Lung (tissue), 12 donors: ENCODE results near the gene RNASE2. TPM values are rescaled to one million over a fixed set of nuclear protein-coding genes. Genes with fewer than 3 reads are reported as not detected.
"Not testable (repeated sequence)": the region's sequence is repeated elsewhere in the genome, so short reads cannot be mapped to it uniquely, and the experiment has no call there.

Experiments
- ATAC-seq: fragments of 200-7000 bp; cut with Tn5 transposase; one replicate; pipeline ENCODE4 v1.9.1; 2020; ENCODE audit warnings: moderate number of reproducible peaks; ENCODE audit not compliant: insufficient read depth, low FRiP score
- DNase-seq, 3 donors: peaks; one replicate each; pipeline ENCODE4 v3.0.0-alpha.2; 2013 to 2017
- H3K27ac ChIP-seq, 2 donors: one replicate each; pipeline ENCODE4 v1.5.1; 2013; ENCODE audit warnings: mild to moderate bottlenecking in 2 of 2, moderate library complexity in 2 of 2, control low read depth in 1 of 2, inconsistent platforms in 1 of 2, low read depth in 1 of 2, low read length in 1 of 2
- H3K27me3 ChIP-seq, 3 donors: one replicate each; pipeline ENCODE4 v1.5.1; 2013; ENCODE audit warnings: low read length in 2 of 3; ENCODE audit not compliant: control insufficient read depth in 3 of 3, insufficient read depth in 3 of 3
- H3K36me3 ChIP-seq, 4 donors: one replicate each; pipeline ENCODE4 v1.5.1; 2013; ENCODE audit warnings: low read length in 4 of 4, mild to moderate bottlenecking in 1 of 4, moderate library complexity in 1 of 4; ENCODE audit not compliant: control insufficient read depth in 4 of 4, insufficient read depth in 4 of 4
- H3K4me1 ChIP-seq, 5 donors: one replicate each; pipeline ENCODE4 v1.5.1; 2013; ENCODE audit warnings: low read length in 5 of 5, mild to moderate bottlenecking in 2 of 5, moderate library complexity in 1 of 5; ENCODE audit not compliant: control insufficient read depth in 5 of 5, insufficient read depth in 5 of 5
- H3K4me3 ChIP-seq: one replicate; pipeline ENCODE4 v1.5.1; 2013; ENCODE audit warnings: mild to moderate bottlenecking, control low read depth, moderate library complexity
- H3K9ac ChIP-seq, 2 donors: one replicate each; pipeline ENCODE4 v1.5.1; 2013; ENCODE audit warnings: low read length in 2 of 2, control low read depth in 1 of 2; ENCODE audit not compliant: insufficient read depth in 1 of 2
- H3K9me3 ChIP-seq, 4 donors: one replicate each; pipeline ENCODE4 v1.5.1; 2013; ENCODE audit warnings: low read length in 3 of 4, mild to moderate bottlenecking in 1 of 4, moderate library complexity in 1 of 4; ENCODE audit not compliant: control insufficient read depth in 4 of 4, insufficient read depth in 3 of 4
- CTCF ChIP-seq: IDR thresholded peaks from 2 replicates; pipeline ENCODE4 v1.5.1; 2012; ENCODE audit warnings: mild to moderate bottlenecking; ENCODE audit errors: control extremely low read depth, extremely low read depth
- WGBS, 2 donors: extraction: QIAGEN DNeasy Blood & Tissue Kit; methylation state at CpG; one replicate each; pipeline ENCODE4 v1.1.7; 2013; 5-methylcytosine and 5-hydroxymethylcytosine counted together
- polyA plus RNA-seq, 2 donors: library from polyadenylated mRNA; stranded (reverse); fragments of 200-250 nt; gene quantifications; one replicate each; pipeline ENCODE4 v1.2.1, GENCODE V29; 2013
- total RNA-seq, 2 donors: library from RNA; depleted of rRNA in 1 of 2; stranded (reverse); fragments of >200 nt in 1 of 2; gene quantifications; one replicate each; pipeline ENCODE4 v1.2.1, GENCODE V29; 2014 to 2021
- donor health status: control.
- donor health status: control.
- donor health status: Bipolar disorder and iron deficiency.
- donor health status: healthy.
- donor health status: DM: yes; HTN: yes; CAD: no.

Gene RNASE2
- total and polyA plus RNA-seq, 4 donors = 2.4 to 65.0 (median 8.3) TPM

DNA sequence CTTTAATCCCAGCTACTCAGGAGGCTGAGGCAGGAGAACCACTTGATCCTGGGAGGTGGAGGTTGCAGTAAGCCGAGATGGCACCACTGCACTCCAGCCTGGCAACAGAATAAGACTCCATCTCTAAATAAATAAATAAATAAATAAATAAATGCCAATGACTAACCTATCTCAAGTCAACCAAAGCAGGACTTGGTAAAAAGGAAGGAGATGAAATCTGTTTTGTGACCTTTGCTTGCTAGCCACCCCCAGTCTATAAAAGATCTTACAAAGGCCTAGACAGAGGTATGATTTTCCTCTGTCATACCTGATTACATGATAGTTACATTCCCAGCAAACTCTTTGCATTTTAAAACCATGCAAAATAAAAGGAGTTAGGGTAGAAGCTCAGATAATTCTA, 21.0 kb downstream of the RNASE2 start:
- H3K27ac ChIP-seq = no peak overlapping the region
- no peak for DNase-seq
- 93 to 100% methylated on average over 1 of the region's 1 CpG for WGBS, 2 donors
- H3K36me3 ChIP-seq = no peaks in the 10 kb centered on the region
- no peaks in the 10 kb centered on the region for H3K9me3 ChIP-seq
- TF ChIP-seq CTCF = no peak
- no peaks in the 10 kb centered on the region for H3K27me3 ChIP-seq
- peaks cover 0 to 5% (median 0%) of the 10 kb centered on the region in 5 donors for H3K4me1 ChIP-seq
- H3K4me3 ChIP-seq = no peak overlapping the region
- no peak for ATAC-seq
- no peak overlapping the region for H3K9ac ChIP-seq

GRCh38 chr14:20978687-20979086, 23.4 kb downstream of the RNASE2 start:
- WGBS, 2 donors = 51 to 74% methylated on average over 1 of the region's 1 CpG

DNA sequence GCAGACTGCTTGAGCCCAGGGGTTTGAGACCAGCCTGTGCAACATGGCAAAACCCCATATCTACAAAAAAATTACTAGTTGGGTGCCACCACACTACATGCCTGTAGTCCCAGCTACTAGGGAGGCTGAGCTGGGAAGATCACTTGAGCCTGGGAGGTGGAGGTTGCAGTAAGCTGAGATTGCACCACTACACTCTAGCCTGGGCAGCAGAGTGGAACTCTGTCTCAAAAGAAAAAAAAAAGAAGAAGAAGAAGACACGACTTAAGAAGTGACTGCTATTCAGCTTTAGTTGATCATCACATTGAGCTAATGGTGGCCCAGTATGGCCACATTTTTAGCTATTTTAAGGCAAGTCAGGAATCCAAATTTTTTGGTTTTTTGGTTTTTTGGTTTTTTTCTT, 25.6 kb downstream of the RNASE2 start:
- Histone ChIP-seq H3K36me3 (no peaks in the 10 kb centered on the region), H3K27ac (no peak overlapping the region), H3K4me3 (no peak overlapping the region), H3K9ac (no peak overlapping the region), H3K4me1 (no peaks in the 10 kb centered on the region), H3K9me3 (no peaks in the 10 kb centered on the region), H3K27me3 (no peaks in the 10 kb centered on the region)
- ATAC-seq (no peak), DNase-seq (no peak)
- WGBS, 2 donors = 41 to 81% methylated on average over 1 of the region's 1 CpG
- no peak for TF ChIP-seq CTCF

More at GRCh38 chr14:20978687-20979086, 23.4 kb downstream of the RNASE2 start:
- H3K4me3 ChIP-seq = no peak overlapping the region
- no peak overlapping the region for H3K27ac ChIP-seq
- H3K27me3 ChIP-seq = no peaks in the 10 kb centered on the region
- DNase-seq (no peak), ATAC-seq (no peak)
- no peaks in the 10 kb centered on the region for H3K36me3 ChIP-seq
- no peak for TF ChIP-seq CTCF
- no peaks in the 10 kb centered on the region for H3K9me3 ChIP-seq
- H3K4me1 ChIP-seq = no peaks in the 10 kb centered on the region
- no peak overlapping the region for H3K9ac ChIP-seq

- H3K9ac ChIP-seq = no peak overlapping the region
- no peak for DNase-seq
- no peaks in the 10 kb centered on the region for H3K4me1 ChIP-seq
- ATAC-seq = no peak
- no peak overlapping the region for H3K27ac ChIP-seq
- H3K9me3 ChIP-seq = no peaks in the 10 kb centered on the region
- H3K4me3 ChIP-seq = no peak overlapping the region
- WGBS, 2 donors = 82 to 93% methylated on average over 2 of the region's 2 CpGs
- H3K36me3 ChIP-seq = no peaks in the 10 kb centered on the region
- TF ChIP-seq CTCF = no peak
- H3K27me3 ChIP-seq = no peaks in the 10 kb centered on the region
Observed at GRCh38 chr14:20982646-20983369, 27.5 kb downstream of the RNASE2 start.

DNA sequence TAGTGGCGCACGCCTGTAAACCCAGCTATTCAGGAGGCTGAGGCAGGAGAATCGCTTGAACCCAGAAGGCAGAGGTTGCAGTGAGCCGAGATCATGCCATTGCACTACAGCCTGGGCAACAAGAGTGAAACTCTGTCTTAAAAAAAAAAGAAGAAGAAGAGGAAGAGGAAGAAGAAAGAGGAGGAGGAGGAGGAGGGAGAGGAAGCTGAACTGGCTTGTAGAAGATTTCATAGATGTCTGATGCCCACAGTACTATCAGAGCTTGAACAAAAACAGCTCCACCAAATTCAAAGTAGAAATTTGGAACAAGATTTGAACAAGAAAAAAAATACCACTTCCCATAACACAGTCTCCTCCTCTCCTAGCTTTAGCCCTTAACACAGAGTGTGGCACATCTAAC, 30.4 kb downstream of the RNASE2 start:
- not testable (repeated sequence) for ATAC-seq, H3K9ac ChIP-seq, H3K27ac ChIP-seq, H3K4me1 ChIP-seq, H3K27me3 ChIP-seq, DNase-seq, H3K9me3 ChIP-seq, H3K36me3 ChIP-seq, H3K4me3 ChIP-seq
- WGBS, 2 donors = 79 to 90% methylated on average over 4 of the region's 4 CpGs
